ENCODE results near the gene ZNF169.
A peak's percentile ranks its signal among the peaks of the same experiment; 100 is the strongest.

ZNF169 gene

DNA sequence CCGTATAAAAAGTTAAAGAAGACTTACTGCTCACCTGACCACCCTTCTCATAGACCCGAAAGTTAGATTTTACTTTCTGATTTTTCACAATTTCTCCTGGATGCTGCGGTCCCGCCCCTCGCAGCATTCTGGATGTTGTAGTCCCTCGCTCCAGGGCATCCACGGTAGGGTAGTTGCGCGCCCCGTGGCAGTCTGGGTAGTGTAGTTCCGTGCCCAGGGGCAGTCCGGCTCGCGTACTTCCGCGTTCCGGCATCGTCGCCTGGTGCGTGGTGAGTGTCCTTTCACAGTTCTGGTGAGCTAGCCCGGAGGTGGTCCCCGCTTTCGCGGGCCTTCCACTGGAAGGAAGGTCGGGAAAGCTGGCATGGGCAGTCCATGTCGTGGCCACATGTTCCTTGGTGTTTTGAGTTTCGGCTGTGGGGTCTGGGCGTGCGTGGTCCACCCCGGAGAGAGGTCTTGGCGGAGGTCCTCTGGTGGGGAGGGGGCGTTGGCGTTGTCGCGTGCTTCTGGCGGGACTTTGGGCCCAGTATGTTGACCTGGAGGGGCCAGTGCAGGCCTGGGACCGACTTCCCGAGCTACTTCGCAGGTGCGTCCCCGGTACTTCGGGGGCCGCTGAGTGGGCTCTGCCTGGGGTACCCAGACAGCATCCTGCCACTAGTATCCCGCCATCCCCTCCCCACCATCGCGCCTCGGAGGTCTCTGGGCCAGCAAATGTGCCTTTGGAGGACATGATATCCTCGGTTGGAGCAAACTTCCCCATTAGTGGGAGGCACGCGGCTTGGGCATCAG is at the start of gene ZNF169:
Gene ZNF169 (plus strand): TSS at position 222 of the 786 bp plus-strand sequence. CDS start 19,515 bp downstream, outside the sequence.
- H3K27me3 ChIP-seq: no peaks in the 10 kb centered on the region
- peak within 1 kb of the TSS; percentile 66 to 75 for H3K27ac ChIP-seq
- peaks cover 0 to 12% (median 6%) of the 10 kb centered on the region in 4 donors for H3K4me1 ChIP-seq
- H3K9me3 ChIP-seq: no peaks in the 10 kb centered on the region
- TF ChIP-seq, protein P1, sequence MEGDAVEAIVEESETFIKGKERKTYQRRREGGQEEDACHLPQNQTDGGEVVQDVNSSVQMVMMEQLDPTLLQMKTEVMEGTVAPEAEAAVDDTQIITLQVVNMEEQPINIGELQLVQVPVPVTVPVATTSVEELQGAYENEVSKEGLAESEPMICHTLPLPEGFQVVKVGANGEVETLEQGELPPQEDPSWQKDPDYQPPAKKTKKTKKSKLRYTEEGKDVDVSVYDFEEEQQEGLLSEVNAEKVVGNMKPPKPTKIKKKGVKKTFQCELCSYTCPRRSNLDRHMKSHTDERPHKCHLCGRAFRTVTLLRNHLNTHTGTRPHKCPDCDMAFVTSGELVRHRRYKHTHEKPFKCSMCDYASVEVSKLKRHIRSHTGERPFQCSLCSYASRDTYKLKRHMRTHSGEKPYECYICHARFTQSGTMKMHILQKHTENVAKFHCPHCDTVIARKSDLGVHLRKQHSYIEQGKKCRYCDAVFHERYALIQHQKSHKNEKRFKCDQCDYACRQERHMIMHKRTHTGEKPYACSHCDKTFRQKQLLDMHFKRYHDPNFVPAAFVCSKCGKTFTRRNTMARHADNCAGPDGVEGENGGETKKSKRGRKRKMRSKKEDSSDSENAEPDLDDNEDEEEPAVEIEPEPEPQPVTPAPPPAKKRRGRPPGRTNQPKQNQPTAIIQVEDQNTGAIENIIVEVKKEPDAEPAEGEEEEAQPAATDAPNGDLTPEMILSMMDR (IDR thresholded peaks at IDR 0.05): no peak
- H3K4me3 ChIP-seq: peak within 1 kb of the TSS; percentile 80 to 84
- DNase-seq: peak; percentile 92 to 93
- H3K36me3 ChIP-seq: no peaks in the 10 kb centered on the region
- intact Hi-C loops (cut with DNase I; ENCODE audit: low total_unique reads): no loop called here

- Histone ChIP-seq H3K27me3 (no peaks in the 10 kb centered on the region), H3K4me1 (peaks cover 0 to 9% (median 0%) of the 10 kb centered on the region in 4 donors), H3K4me3 (no peak overlapping the region), H3K27ac (no peak overlapping the region), H3K9me3 (no peaks in the 10 kb centered on the region), H3K36me3 (no peaks in the 10 kb centered on the region)
- intact Hi-C loops (cut with DNase I; ENCODE audit: low total_unique reads): no loop called here
- no peak for DNase-seq
- TF ChIP-seq, protein P1 (IDR thresholded peaks at IDR 0.05): no peak
These were observed 48.2 kb upstream of the ZNF169 start for GRCh38 chr9:94210616-94211603.

GRCh38 chr9:94212091-94212490 is 47.0 kb upstream of the ZNF169 start:
- H3K36me3 ChIP-seq: no peaks in the 10 kb centered on the region
- no peaks in the 10 kb centered on the region for H3K27me3 ChIP-seq
- intact Hi-C loops (cut with DNase I; ENCODE audit: low total_unique reads): loop anchor here (2.0 kb wide), 1 partner anchor 145 kb away; no protein-coding TSS in a partner anchor
- H3K4me3 ChIP-seq: no peak overlapping the region
- TF ChIP-seq, protein P1 (IDR thresholded peaks at IDR 0.05): no peak
- DNase-seq: no peak
- H3K27ac ChIP-seq: no peak overlapping the region
- peaks cover 0 to 9% (median 0%) of the 10 kb centered on the region in 4 donors for H3K4me1 ChIP-seq
- H3K9me3 ChIP-seq: peaks cover 0 to 5% (median 0%) of the 10 kb centered on the region in 3 donors

- no peak for DNase-seq
- Histone ChIP-seq H3K4me3 (no peak overlapping the region), H3K27ac (no peak overlapping the region), H3K4me1 (peaks cover 0 to 9% (median 0%) of the 10 kb centered on the region in 4 donors), H3K36me3 (no peaks in the 10 kb centered on the region), H3K27me3 (no peaks in the 10 kb centered on the region), H3K9me3 (peaks cover 0 to 9% (median 0%) of the 10 kb centered on the region in 3 donors)
- TF ChIP-seq, protein P1 (IDR thresholded peaks at IDR 0.05): no peak
- intact Hi-C loops (cut with DNase I; ENCODE audit: low total_unique reads): loop anchor here (2.0 kb wide), 1 partner anchor 146 kb away; no protein-coding TSS in a partner anchor
These were observed 46.6 kb upstream of the ZNF169 start for GRCh38 chr9:94212531-94212930.

DNA sequence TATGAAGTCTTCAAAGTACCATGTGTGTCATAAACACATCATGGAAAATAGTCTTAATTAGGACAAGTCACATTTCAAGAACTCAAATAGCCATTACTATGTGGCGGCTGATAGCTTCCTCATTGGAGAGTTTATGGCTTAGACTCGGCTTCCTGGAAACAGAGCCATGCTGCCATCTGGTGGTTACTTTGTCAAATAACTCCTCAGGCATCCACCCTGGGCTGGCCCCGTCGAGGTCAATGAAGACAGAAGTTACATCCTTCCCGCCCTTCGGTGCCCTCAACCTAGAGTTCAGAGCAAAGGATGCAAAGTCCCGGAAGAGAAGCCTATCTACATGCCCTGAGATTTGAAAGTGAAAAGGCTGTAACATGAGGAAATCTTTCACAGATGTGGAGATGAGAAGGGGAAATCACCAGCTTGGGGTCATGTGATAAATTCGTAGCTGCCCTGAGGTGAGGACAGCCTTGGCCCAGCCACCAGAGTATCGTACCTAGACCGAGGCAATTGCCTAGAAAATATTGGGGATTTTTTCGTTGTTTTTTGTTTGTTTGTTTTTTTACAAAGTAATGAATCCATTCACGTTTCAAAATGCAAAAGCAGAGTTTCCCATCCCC is 45.5 kb upstream of the ZNF169 start:
- no peaks in the 10 kb centered on the region for H3K27me3 ChIP-seq
- no peak overlapping the region for H3K27ac ChIP-seq
- TF ChIP-seq, protein P1 (IDR thresholded peaks at IDR 0.05): peak; percentile 77 to 89
- H3K9me3 ChIP-seq: peaks cover 0 to 10% (median 0%) of the 10 kb centered on the region in 3 donors
- H3K4me3 ChIP-seq: no peak overlapping the region
- peaks cover 0 to 9% (median 0%) of the 10 kb centered on the region in 4 donors for H3K4me1 ChIP-seq
- intact Hi-C loops (cut with DNase I; ENCODE audit: low total_unique reads): loop anchor here (2.0 kb wide), 1 partner anchor 147 kb away; no protein-coding TSS in a partner anchor
- H3K36me3 ChIP-seq: no peaks in the 10 kb centered on the region
- peak; percentile 57 to 78 for DNase-seq
